Measurements from ENCODE around the gene NF1. TPM values are rescaled to one million over a fixed set of nuclear protein-coding genes. Genes with fewer than 3 reads are reported as not detected.
"Not testable (repeated sequence)": the region's sequence is repeated elsewhere in the genome, so short reads cannot be mapped to it uniquely, and the experiment has no call there.

Gene NF1
- total RNA-seq, 2 donors from 2014 or later: 33.6 to 39.1 TPM

GRCh38 chr17:31112001-31112661 lies 17.4 kb downstream of the NF1 start:
- peak; percentile 51 to 60 for ATAC-seq
- Mint-ChIP-seq H3K36me3 (no peaks in the 10 kb centered on the region), H3K9me3 (no peaks in the 10 kb centered on the region), H3K27ac (no peak overlapping the region)
- no peak for DNase-seq (ENCODE audit: low spot score in 2 of 2)

- H3K36me3 Mint-ChIP-seq; DNase-seq (ENCODE audit: low spot score in 2 of 2); H3K9me3 Mint-ChIP-seq; ATAC-seq; H3K27ac Mint-ChIP-seq: not testable (repeated sequence)
Observed at GRCh38 chr17:31113368-31113767, 18.6 kb downstream of the NF1 start.

GRCh38 chr17:31113939-31114338 lies 19.2 kb downstream of the NF1 start:
- DNase-seq (ENCODE audit: low spot score in 2 of 2): no peak
- ATAC-seq: no peak
- H3K9me3 Mint-ChIP-seq: no peaks in the 10 kb centered on the region
- no peaks in the 10 kb centered on the region for H3K36me3 Mint-ChIP-seq
- no peak overlapping the region for H3K27ac Mint-ChIP-seq

DNA sequence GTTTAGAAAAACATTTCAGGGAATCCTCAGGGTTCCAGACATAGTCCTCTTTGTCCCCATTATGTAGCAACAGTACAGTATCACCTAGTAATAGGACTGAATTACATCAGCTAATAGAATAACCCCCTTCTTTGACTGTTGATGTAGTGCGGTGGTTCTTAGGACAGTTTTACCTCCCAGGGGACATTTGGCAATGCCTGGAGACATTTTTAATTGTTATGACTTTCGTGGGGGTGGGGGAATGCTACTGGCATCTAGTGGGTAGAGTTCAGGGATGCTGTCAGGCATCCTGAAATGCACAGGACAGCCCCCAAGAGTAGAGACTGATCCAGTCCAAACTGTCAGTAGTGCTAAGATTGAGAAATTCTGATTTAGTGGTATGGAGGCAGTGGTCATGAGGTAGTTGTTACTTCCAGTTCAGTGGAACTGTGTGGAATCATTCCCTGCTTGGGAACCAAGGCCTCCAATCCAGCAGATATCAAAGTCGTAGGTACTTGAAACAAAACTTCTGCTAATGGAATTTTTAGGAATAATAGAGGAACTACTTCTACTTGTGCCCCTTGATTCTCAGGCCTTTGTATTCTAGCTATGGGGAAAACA lies 20.3 kb downstream of the NF1 start:
- Mint-ChIP-seq H3K9me3 (no peaks in the 10 kb centered on the region), H3K27ac (no peak overlapping the region), H3K36me3 (no peaks in the 10 kb centered on the region)
- DNase-seq (ENCODE audit: low spot score in 2 of 2) (no peak), ATAC-seq (no peak)

- no peaks in the 10 kb centered on the region for H3K36me3 Mint-ChIP-seq
- no peak overlapping the region for H3K27ac Mint-ChIP-seq
- DNase-seq (ENCODE audit: low spot score in 2 of 2) (no peak), ATAC-seq (no peak)
- H3K9me3 Mint-ChIP-seq: no peaks in the 10 kb centered on the region
Observed at GRCh38 chr17:31116167-31116566, 21.4 kb downstream of the NF1 start.

DNA sequence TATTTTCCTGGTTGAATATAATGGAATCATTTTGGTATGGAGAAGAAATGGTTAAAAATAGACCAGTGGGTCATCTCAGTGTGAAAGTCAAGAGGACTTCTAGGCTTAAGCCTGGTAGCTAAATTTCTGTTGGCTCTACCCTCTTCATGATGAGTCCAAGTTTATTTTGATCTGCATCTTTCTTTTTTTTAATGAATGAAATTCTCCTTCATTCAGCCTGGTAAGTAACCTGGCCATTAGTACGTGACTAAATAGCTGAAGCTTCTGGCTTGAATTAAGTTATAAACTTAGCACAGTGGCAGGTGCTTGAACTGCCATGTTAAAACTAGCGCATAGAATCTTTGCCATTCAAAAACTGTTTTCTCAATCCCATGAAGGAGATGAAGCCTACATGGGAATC lies 28.0 kb downstream of the NF1 start:
- DNase-seq (ENCODE audit: low spot score in 2 of 2): no peak
- Mint-ChIP-seq H3K27ac (no peak overlapping the region), H3K9me3 (no peaks in the 10 kb centered on the region), H3K36me3 (no peaks in the 10 kb centered on the region)
- ATAC-seq: no peak

- ATAC-seq: no peak
- DNase-seq (ENCODE audit: low spot score in 2 of 2): no peak
- Mint-ChIP-seq H3K27ac (no peak overlapping the region), H3K9me3 (no peaks in the 10 kb centered on the region), H3K36me3 (no peaks in the 10 kb centered on the region)
Observed at GRCh38 chr17:31126318-31126717, 31.5 kb downstream of the NF1 start.

DNA sequence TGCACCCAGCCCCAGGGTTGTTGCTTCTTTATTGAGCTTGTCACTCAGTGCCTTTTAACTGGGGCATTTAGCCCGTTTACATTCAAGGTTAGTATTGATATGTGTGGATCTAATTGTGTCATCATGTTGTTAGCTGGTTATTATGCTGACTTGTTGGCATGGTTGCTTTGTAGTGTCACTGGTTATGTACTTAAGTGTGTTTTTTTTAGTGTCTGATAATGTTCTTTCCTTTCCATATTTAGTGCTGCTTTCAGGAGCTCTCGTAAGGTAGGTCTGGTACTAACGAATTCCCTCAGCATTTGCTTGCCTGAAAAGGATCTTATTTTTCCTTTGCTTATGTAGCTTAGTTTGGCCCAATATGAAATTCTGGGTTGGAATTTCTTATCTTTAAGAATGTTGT lies 33.5 kb downstream of the NF1 start:
- Mint-ChIP-seq H3K27ac (no peak overlapping the region), H3K36me3 (no peaks in the 10 kb centered on the region), H3K9me3 (no peaks in the 10 kb centered on the region)
- DNase-seq (ENCODE audit: low spot score in 2 of 2) (no peak), ATAC-seq (no peak)

GRCh38 chr17:31130286-31131224 lies 35.8 kb downstream of the NF1 start:
- H3K9me3 Mint-ChIP-seq: no peaks in the 10 kb centered on the region
- ATAC-seq: no peak
- peak overlapping the region; percentile 35 to 38 for H3K27ac Mint-ChIP-seq
- H3K36me3 Mint-ChIP-seq: no peaks in the 10 kb centered on the region
- no peak for DNase-seq (ENCODE audit: low spot score in 2 of 2)

DNA sequence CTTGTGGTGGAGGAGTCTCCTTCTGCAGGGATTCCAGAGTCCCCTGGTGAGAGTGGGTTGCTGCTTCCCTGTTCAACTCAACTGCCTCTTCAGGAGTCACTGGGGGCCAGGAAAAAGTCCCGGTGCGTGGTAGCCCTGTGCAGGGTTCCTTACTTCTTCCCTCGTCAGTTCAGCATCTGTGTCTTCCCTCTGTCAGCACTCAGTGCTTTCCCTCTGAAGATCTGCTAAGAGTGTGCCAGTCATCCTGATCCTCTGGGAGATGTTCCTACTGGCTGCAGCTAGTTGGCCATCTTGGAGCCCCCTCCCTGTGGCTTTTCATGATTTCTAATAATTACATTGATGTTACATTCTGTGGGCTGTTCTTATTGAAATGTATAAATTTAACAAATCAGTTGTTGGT lies 36.5 kb downstream of the NF1 start:
- Mint-ChIP-seq H3K9me3 (no peaks in the 10 kb centered on the region), H3K36me3 (peaks cover 0 to 6% of the 10 kb centered on the region in 2 donors), H3K27ac (no peak overlapping the region)
- ATAC-seq: no peak
- no peak for DNase-seq (ENCODE audit: low spot score in 2 of 2)

- no peaks in the 10 kb centered on the region for H3K9me3 Mint-ChIP-seq
- DNase-seq (ENCODE audit: low spot score in 2 of 2): no peak
- no peak for ATAC-seq
- H3K36me3 Mint-ChIP-seq: peaks cover 0 to 9% of the 10 kb centered on the region in 2 donors
- no peak overlapping the region for H3K27ac Mint-ChIP-seq
Observed at GRCh38 chr17:31132977-31133376, 38.2 kb downstream of the NF1 start.

GRCh38 chr17:31134576-31134975 lies 39.8 kb downstream of the NF1 start:
- Mint-ChIP-seq H3K9me3 (no peaks in the 10 kb centered on the region), H3K27ac (no peak overlapping the region), H3K36me3 (peaks cover 0 to 9% of the 10 kb centered on the region in 2 donors)
- no peak for ATAC-seq
- DNase-seq (ENCODE audit: low spot score in 2 of 2): no peak

GRCh38 chr17:31136319-31136718 lies 41.5 kb downstream of the NF1 start:
- Mint-ChIP-seq H3K36me3 (peaks cover 0 to 9% of the 10 kb centered on the region in 2 donors), H3K9me3 (no peaks in the 10 kb centered on the region), H3K27ac (no peak overlapping the region)
- DNase-seq (ENCODE audit: low spot score in 2 of 2): no peak
- ATAC-seq: no peak

DNA sequence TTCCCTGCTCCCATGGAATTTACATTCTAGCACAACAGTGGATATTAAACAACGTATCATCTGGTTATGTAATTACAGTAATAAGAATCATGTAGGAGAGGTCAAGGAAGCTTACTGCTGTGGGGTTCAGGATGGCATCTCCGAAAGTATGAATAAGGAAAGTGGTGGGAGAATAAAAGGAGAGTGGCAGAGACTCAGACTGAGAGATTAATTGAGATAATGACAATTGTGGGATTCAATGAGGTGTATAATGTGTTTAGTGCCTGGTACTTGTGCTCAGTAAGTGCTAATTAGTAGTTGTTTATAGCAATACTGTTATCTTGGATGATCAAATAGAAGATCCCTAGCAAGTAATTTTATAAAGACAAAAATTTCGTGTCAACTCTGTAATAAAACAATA lies 45.3 kb downstream of the NF1 start:
- no peak for DNase-seq (ENCODE audit: low spot score in 2 of 2)
- H3K27ac Mint-ChIP-seq: no peak overlapping the region
- ATAC-seq: no peak
- no peaks in the 10 kb centered on the region for H3K9me3 Mint-ChIP-seq
- H3K36me3 Mint-ChIP-seq: peaks cover 0 to 9% of the 10 kb centered on the region in 2 donors

GRCh38 chr17:31144428-31144827 lies 49.7 kb downstream of the NF1 start:
- Mint-ChIP-seq H3K27ac (no peak overlapping the region), H3K9me3 (no peaks in the 10 kb centered on the region), H3K36me3 (no peaks in the 10 kb centered on the region)
- no peak for DNase-seq (ENCODE audit: low spot score in 2 of 2)
- no peak for ATAC-seq

- H3K27ac Mint-ChIP-seq: no peak overlapping the region
- no peak for ATAC-seq
Observed at GRCh38 chr17:31144836-31145235, 50.1 kb downstream of the NF1 start.

GRCh38 chr17:31147507-31148202 lies 52.9 kb downstream of the NF1 start:
- no peak for DNase-seq (ENCODE audit: low spot score in 2 of 2)
- peaks cover 4 to 7% of the 10 kb centered on the region in 2 donors for H3K9me3 Mint-ChIP-seq
- no peaks in the 10 kb centered on the region for H3K36me3 Mint-ChIP-seq
- no peak for ATAC-seq
- no peak overlapping the region for H3K27ac Mint-ChIP-seq

More at GRCh38 chr17:31144836-31145235, 50.1 kb downstream of the NF1 start:
- no peaks in the 10 kb centered on the region for H3K9me3 Mint-ChIP-seq
- DNase-seq (ENCODE audit: low spot score in 2 of 2): no peak
- H3K36me3 Mint-ChIP-seq: no peaks in the 10 kb centered on the region
